ENCODE data around the gene STK25.

The STK25 gene

DNA sequence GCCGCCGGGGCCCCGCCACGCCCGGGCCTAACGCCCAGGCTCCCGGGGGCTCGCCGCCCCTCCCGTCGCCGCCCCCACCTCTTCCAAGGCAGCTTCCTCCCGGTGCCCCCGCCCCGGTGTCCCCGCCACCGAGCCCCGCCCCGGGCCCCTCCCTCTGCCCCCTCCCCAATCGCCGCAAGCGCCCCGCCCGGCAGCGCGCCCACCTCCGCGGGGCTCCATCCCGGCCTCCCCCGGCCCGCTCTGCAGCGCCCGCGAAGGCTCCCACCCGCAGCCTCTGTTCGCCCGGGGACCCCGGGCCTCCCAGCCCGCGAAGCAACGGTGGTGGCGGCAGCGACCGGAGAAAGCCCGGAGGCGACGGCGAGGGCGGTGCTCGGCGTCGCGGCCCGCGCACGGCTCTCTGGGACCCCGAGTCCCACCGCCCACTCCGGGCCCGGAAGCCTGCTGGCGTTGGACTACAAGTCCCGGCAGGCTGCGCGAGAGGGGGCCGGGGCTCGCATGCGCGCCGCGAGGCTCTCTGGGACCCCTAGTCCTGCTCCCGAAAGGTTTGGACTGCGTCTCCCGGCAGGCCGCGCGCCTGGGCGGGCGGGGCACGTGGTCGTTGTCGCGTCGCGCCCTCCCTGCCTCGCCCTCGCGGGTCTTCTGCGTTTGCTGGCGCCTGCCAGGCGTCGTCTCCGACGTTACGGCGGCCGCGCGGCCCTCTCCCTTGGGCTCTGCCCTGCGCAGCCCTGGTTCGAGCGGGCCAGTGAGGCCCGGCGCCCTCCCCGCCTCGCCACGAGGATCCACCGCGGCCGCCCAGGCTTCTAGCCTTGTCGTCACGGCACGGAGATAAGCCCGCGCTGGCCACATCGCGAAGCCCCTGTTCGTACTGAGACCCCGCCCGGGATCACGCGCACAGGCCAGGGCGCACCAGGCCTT lies at the start of gene STK25:
TSS of gene STK25 (minus strand) at position 345 of the 915 bp plus-strand sequence. CDS start 549 bp downstream, outside the sequence.
- peak; percentile 98 for DNase-seq

DNA sequence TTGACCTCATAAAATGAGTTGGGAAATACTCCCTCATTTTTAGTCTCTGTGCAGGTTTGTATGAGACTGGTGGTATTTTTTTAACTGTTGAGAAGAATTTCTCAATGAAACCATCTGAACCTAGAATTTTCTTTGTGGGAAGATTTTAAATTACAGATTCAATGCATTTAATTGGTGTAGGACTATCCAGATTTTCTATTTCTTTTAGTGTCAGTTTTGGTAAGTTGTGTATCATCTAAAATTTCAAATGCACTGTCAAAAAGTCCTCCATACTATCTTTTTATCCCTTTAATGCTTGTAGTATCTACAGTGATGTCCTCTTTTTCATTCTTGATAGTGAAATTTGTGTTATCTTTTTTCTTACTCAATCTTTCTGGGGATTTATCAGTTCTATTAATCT lies 48.4 kb upstream of the STK25 start:
- DNase-seq, result no peak

DNA sequence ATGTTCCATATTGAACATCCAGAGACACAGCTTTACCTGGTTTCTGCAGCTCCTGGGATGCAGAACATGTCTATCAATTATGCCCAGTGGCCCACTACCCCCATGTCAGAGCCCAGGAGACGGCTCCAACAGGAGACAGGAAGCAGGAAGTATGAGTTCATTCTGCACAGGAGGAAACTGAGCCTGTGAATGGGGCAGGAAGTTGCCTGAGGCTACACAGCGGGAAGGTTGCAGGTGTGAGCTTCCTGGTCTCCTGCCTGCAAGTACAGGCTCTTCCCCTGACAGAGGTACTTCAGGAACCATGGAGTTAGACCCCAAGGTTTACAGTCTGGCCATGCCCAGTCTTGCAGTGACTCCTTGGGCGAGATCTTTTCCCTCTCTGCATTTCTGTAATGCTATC lies 47.3 kb upstream of the STK25 start:
- DNase-seq, result no peak

GRCh38 chr2:241554610-241555322 lies 46.4 kb upstream of the STK25 start:
- no peak for DNase-seq

DNA sequence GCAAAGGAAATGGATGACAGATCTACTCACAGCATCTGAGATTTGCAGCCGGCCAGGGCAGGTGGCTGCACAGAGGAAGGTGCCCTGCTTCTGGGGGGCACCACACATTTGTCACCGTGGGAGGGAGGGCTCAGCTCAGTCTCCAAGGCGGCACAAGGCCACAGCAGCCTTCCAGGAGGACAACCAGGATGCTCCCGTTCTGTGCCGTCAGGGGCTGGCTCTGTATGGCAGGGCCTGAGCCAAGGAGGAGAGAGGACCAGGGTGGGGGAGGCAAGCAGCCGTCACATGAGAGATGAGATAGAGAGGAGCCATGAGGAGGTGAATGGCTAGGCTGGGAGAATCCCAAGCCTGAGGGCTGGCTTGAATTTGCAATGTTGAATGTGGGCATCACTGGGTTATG lies 45.6 kb upstream of the STK25 start:
- DNase-seq, result no peak

- DNase-seq, result no peak
Measured at GRCh38 chr2:241553512-241553830, 45.1 kb upstream of the STK25 start.

- no peak for DNase-seq
Measured at GRCh38 chr2:241551998-241552737, 43.8 kb upstream of the STK25 start.

- DNase-seq, result no peak
Measured at GRCh38 chr2:241551599-241551997, 43.2 kb upstream of the STK25 start.

- no peak for DNase-seq
Measured at GRCh38 chr2:241550616-241551580, 42.5 kb upstream of the STK25 start.

DNA sequence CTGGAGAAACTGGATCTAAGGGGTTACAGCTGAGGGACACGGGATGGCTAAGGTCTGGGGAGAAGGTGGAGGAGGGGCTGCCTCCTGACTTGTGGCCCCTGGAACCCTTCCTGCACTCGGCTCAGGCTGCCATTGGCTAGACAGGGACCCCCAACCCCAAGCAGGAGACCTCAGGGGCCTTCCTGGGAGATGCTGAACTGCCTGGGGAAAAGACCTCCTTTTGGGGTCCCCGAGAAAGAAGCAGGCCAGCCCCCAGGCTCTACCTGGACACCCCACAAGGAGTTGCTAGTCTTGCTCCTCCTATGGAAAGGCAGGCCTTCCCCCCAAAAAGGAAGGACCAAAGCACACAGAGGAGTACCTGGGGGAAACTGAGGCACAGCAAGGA lies 40.1 kb upstream of the STK25 start:
- no peak for DNase-seq

DNA sequence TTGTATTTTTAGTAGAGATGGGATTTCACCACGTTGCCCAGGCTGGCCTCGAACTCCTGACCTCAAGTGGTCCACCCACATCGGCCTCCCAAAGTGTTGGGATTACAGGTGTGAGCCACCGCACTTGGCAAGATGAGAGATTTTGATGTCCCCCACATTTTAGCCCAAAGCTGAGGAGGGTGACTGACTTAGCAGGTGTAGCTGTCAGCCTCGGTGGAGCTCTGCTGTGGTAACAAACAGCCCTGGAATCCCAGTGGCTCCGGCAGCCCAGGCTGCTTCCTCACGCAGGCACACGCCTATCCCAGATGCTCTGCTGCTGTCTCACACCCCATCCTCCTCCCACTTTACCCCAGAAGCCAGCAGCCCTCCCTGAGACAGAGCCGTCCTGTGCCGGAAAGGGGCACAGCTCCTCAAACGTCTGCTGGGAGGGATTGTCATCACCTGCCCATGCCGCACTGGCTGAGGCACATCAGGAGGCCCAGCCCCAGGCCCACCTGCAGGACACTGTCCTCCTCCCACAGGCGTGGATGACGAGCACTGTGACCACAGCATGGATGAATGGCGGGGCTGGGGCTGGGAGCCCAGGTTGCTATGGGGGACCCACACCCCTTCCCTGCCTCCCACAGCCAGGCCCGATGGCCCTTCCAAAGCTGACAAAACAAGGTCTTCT lies 39.5 kb upstream of the STK25 start:
- no peak for DNase-seq

- DNase-seq, result no peak
Measured at GRCh38 chr2:241546771-241547498, 38.6 kb upstream of the STK25 start.

DNA sequence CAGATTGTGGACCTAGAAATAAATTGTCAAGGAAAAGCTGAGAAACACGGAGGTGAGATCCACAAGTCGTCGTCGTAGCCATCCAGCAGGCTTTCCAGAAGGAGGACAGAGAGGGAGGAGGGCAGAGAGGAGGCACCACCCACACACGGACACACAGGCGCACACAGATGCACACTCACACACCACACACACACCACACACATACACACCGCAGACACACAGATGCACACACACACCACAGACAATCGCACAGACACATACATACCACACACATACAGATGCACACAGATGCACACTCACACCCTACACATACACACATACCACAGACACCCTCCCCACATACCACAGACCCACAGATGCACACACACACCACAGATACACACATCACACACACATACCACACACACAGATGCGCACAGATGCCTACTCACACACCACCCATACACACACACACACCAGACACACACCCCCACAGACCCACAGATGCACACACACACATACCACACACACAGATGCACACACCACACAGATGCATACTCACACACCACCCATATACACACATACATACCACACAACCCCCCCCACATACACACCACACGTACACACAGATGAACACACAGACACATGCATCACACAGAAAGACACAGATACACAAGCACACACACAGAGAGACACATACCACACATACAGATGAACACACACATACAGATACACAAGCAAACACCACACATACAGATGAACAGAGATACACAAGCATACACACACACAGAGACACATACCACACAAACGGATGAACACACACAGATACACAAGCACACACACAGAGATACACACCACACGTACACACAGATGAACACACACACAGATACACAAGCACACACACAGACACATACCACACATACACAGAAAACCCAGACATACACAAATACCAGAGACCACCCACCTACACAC lies 37.4 kb upstream of the STK25 start:
- no peak for DNase-seq

- DNase-seq, result no peak
Measured at GRCh38 chr2:241545106-241545505, 36.7 kb upstream of the STK25 start.

- no peak for DNase-seq
Measured at GRCh38 chr2:241542278-241542605, 33.9 kb upstream of the STK25 start.

DNA sequence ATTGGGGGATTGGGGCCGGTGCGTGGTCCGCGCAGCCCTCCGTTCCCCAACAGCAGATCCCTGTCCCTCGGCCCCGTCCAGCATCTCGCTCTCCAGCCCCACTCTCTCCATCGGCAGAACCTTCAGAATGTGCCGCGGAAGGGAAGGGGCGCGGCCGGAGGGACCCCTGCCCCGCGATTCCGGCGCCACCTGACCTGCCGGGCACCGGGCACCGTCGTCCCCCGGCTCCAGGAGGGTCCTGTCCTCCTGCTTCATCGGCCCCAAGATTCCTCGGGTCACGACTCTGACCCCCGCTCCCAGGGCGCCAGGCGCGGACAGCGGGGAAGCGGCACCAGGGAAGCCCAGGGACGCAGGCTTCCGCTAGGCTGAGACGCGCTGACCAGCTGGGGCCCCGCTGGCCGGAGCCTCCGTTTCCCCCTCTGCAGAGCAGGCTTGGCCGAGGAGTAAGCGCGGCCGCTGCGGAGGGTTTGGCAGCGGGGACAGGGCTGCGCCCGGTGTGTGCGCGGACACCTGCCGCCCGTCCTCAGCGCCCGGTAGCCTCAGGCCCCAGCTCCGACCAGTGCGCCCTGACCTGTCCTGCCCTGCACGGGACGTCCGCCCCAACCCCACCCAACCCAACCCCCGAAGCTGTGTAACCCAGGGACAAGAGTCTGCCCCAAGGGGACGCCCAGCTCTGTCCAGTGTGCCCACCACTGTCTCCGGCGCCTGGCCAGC lies 33.3 kb upstream of the STK25 start:
- no peak for DNase-seq

DNA sequence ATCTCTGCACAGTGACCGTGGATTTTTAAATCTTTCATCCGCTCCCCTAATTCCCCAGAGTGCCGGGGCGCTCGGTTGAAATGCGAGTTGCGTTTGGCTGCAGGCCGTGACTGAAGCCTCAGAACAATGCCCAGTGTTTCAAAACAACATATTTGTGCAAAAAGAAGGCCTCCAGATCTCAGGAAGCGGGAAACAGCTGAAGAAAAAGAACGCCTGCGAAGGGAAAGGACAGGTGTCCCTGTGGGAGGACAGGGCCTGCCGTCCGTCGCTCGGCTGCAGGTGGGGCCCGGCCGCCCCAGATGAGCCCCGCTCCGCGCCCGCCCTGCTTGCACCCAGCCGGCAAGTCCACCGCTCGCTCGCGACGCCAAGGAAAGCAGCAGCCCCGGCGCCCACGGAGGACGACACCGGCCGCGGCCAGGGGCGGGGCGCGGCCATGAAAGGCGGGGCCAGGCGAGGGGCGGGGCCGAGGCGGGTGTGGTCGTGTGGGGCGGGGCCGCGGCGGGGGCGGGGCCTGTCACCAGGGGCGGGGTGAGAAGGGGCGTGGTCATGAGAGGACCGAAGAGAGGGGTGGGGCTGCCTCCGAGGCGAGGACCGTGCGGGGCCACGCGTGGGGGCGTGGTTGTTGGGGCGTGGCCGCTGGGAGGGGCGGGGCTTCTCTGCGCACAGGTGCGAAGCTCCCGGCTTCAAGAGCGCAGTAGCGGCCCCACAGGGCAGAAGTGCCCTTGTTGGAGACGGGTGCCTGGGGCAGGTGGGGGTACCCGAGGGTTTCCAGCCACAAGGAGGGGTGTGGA lies 32.6 kb upstream of the STK25 start:
- DNase-seq, result peak; percentile 59

GRCh38 chr2:241540401-241540770 lies 32.0 kb upstream of the STK25 start:
- no peak for DNase-seq
